GM21825 (cell line): ENCODE results near the gene ZIC5.

Experiments
- ATAC-seq: cut with Tn5 transposase; IDR thresholded peaks from one replicate; pipeline ENCODE4 v1.9.1; 2021; ENCODE audit warnings: mild to moderate bottlenecking, moderate library complexity; ENCODE audit not compliant: unreplicated experiment

ZIC5 gene

DNA sequence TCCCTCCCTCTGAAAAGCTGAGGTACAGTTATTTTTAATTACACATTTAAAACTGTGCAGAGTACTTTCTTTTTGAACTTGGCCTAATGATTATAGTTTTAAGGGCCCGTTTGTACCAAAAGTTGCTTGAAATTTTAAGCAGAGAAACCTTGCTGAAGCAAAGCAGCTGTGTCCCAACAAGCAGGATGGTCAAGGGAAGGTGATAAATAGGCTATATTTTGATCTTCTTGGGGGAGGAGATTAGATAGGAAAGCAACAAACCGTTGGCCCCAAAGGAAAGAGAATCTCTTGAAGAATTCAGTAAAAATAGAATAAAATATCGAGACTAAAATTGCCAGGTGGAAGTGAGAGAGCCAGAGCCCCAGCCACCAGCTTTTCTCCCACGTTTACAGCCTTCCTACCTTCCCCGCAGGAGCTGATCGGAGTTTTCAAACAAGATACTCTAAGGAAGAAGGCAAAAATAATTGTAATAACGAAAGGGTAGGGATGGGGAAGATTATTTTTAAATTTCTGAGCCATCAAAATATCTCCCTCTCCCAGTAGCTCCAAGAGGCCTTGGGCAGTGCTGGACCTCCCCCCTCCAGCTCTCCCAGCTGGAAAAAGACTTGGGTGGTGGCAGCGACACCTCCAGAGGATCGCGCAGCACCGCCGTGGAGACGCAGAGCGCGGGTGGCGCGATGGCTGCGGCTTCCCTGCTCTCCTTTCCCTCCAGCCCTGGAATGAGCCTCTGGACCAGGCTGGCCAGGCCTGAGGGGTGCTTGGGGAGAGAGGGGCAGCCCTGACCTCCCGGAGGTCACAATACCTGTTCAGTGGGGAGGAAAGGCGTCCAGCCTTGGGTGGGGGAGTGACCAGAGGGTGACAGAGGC lies 15.8 kb upstream of the ZIC5 start:
- ATAC-seq = no peak

DNA sequence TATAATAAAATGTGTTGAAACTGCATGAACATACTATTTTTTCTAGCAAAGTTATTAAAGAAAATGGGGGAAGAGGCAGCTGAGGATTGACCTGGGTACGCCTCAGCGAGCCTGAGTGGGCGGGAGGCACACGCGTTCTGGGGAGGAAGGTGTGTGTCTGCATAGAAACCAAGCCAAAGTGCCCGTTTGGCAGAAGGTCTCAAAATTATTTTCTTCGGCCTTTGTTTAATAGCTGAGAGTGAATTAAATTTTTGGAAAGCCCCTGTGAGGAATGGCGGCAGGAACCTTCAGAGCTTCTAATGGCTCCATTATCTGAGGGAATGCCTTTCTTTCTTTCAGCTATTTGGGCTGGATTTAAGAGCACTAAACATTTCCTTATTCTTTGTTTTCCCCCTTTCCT lies 15.2 kb upstream of the ZIC5 start:
- ATAC-seq = no peak

DNA sequence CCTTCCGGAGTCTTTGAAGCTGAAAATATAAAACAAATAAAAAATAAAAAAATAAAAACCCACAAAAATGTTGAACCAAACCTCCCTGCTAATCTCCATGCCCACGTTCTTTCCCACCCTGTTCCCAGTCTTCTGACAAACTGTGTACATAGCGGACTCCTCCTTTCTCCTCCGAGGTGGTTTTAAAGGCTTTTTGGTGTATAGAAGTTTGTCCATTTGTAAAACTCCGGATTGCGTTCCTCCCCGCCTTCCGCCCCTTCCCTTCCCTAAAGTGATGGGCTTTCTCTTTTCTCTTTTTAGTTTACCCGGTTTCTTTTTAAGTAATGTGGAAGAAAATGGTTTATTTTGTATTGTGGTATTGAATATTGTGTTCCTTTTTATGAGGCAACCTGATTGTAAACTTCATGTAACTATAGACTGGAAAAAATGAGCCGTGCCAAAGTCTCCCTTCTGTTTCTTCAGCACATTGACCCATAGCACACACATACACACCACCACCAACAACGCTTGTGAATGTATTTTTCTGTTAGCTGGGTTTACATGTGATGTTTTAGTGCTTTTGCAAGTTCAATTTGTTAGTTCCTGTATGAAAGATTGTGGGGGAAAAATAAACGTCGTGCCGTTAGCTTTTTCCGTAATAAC lies 14.4 kb upstream of the ZIC5 start:
- no peak for ATAC-seq

GRCh38 chr13:99985241-99985874 lies 13.8 kb upstream of the ZIC5 start:
- no peak for ATAC-seq

DNA sequence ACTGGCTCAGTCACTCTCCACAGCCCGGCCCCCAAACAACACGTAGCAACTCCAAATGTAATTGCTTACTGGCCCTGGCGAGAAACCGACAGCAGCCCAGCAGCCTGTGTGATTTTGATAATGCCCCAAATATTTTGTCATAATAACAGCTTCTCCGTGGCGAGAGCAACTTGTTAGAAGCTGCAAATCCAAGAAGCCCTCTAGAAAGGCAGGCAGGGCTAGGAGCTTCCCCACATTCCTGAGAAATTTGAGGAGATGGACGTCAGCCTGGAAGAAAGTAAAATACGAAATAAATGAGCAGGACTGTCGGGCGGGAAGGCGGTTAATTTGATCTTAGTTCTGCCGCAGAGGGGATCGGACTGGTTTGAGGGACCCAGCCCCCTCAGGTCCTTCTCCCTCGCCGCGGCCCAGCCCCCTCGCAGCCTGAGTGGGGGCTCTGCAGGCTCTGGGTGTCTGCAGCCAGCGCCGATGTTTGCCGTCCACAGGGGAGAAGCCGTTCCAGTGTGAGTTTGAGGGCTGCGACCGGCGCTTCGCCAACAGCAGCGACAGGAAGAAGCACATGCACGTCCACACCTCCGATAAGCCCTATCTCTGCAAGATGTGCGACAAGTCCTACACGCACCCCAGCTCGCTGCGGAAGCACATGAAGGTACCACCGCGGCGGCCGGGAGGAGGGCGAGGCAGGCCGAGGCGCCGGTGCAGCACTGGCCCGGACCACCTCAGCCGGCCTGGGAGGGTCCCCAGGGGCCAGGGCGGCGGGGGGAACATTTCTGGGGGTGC lies 13.1 kb upstream of the ZIC5 start:
- no peak for ATAC-seq

DNA sequence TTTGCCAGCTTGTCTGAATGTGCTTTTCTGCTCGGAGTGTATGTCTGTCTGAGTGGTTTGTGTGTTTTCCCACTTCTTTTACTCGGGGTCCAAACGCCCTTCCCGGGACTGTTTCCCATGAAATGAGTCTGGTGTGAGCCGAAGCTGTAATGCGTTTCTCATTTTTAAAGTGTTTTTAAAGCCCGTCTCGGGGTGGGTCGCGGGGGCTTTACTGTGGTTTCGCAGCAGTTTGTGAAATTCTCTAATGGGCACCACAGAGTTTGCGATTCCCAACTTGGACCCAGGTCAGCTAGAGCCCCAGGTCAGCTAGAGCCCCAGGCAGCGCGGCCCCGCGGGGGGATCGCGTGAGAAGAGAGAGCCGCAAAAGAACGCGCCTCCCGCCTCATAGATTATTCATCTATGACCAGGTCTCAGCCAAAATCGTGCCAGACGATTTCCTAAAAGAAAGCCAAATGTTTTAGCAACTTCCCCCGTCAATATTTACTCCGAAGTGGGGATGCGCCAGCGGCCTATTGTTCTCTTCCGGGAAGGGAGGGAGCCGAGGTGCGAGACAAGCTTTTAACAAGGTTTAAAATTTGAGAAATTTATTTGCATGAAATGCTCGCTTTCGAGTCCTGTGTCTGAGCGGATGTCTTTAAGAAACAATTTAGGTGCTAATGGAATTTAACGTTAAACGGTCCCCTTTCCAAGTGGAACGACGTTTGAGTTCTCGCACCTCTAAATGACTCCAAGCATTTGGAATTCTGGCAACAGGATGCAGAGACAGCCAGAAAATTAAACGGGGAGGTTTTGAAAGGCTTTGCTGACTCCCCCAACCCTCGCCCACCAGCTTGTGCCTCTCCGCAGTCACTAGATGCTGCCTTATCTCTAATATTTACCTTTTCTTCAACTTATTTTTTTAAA lies 12.2 kb upstream of the ZIC5 start:
- no peak for ATAC-seq

DNA sequence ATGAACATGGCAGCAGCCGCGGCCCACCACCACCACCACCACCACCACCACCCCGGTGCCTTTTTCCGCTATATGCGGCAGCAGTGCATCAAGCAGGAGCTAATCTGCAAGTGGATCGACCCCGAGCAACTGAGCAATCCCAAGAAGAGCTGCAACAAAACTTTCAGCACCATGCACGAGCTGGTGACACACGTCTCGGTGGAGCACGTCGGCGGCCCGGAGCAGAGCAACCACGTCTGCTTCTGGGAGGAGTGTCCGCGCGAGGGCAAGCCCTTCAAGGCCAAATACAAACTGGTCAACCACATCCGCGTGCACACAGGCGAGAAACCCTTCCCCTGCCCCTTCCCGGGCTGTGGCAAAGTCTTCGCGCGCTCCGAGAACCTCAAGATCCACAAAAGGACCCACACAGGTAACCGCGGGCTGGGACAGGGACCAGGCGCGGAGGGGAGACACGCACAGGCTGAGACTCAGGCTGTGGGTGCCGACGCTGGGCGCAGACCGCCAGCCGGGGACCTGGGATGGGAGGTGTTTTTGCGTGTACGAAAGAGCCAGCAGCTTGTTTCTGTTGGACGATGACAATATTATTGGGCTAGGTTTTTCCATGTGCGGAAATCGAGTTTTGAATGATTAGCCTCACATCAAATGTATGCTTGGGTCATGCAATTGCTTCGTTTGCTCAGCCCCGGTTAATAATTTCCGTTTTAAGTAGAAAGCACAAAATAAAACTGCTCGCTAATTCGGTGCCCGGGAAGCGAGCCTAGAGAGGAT lies 11.3 kb upstream of the ZIC5 start:
- ATAC-seq = no peak

GRCh38 chr13:99982036-99982730 lies 10.6 kb upstream of the ZIC5 start:
- no peak for ATAC-seq

GRCh38 chr13:99981735-99982035 lies 10.1 kb upstream of the ZIC5 start, which contains the start of gene ZIC2:
Gene ZIC2 (plus strand): TSS chr13:99981784. CDS start chr13:99982065, 281 bp downstream.
- no peak for ATAC-seq

DNA sequence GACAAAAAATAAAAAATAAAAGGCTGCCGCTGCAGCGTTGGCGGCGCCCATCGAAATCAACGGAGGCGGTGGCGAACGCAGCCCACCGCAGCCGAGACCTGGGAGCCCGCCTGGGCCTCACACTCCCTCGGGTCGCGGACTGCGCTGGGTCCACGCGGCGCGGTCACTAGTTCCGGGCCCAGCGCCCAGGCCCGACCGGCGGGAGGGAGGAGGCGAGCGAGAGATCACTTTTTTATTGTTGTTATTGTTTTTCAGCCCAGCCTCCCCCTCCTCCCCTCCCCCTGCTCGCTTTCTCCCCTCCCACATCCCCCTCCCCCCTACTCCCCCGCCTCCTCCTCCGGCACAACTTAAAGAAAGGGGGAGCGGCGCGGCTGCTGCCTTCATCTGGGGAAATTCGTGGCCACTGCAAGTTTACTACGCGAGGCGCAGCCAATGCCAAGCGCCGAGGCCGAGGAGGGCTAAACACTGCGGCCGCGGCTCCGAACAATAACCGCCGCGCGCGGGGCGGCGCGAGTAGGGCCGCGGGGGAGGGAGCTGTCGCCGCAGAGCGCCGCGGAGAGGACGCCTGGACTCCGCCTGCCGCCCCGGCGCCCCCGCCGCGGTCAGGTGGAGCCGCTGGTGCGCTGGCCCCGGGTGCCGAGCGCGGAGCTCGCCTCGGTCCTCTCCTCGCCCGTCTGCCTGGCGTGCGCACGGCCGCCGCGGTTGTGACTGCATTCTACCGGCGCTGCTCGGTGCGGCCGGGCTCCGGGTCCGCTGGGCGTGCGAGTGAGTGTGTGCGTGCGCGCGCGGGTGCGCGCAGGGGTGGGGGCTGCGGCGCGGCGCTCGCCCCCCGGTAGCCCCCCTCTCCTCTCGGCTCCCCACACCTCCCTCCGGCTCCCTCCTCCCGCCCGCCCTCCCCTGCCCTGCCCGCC lies 9.5 kb upstream of the ZIC5 start:
- no peak for ATAC-seq

GRCh38 chr13:99980201-99980823 lies 8.7 kb upstream of the ZIC5 start:
- ATAC-seq = peak; percentile 49

DNA sequence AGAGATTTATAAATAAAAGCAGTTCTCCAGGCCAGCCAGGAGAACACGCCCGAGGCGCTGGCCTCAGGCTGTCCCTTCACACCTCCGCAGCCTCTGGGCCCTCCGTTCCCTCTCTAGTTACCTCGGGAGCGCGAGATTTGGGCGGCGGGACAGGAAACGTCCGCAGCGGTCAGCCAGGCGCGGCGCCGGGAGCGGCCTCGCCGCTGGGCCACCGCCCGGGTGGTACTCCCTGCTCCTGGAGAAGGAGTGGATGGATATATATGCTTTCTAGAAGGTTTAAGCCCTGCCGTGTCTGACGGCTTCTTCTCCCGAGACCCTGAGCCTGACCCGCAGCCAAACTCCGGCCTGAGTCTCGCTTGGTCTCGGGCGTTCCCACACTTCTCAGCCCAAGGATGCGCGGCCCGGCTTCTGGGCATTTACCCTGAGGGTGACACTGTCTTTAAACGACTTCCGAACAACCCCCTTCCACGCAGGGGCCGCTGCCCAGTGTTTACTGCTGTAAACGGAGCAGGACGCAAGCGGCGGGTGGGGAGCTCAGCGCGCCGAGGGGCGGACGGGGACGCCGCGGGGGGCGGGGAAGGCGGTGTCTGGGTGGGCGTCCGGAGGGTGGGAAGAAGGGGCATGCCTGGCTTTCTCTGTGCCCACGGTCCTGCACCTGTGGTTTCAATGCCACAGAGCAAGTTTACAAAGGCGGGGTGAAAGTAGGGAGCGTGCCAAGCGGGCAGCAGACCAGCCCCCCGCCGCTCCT lies 8.1 kb upstream of the ZIC5 start:
- ATAC-seq = no peak

DNA sequence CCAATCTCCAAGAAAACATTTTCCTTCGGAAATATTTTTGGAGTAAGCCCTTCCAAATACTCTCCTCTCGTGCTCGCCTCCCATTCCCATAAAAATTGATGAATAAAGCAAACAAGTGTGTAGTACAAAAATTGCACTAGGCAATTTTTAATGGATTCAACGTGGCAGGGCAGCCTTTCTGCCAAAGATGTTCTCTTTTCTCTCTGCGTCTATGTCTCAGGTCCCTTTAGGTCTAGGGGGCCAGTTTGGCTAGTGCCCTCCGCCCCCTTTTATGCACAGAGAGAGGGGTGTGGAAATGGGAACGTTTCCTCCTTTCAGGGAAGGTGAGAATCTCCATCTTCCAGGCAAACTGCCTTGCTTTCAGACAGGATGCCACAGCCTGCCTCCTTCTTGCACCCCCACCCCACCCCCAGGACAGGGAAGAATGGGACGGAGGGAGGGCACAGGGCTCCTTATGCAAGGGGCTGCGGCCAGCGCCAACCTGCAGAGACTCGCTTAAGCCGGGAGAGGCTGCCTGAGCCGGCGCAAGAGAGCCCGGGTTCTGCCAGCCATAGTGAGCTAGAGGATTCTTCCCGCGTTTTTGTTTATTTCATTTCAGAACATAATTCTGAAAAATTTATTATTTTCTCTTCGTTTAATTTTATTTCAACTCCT lies 7.4 kb upstream of the ZIC5 start:
- ATAC-seq = no peak

DNA sequence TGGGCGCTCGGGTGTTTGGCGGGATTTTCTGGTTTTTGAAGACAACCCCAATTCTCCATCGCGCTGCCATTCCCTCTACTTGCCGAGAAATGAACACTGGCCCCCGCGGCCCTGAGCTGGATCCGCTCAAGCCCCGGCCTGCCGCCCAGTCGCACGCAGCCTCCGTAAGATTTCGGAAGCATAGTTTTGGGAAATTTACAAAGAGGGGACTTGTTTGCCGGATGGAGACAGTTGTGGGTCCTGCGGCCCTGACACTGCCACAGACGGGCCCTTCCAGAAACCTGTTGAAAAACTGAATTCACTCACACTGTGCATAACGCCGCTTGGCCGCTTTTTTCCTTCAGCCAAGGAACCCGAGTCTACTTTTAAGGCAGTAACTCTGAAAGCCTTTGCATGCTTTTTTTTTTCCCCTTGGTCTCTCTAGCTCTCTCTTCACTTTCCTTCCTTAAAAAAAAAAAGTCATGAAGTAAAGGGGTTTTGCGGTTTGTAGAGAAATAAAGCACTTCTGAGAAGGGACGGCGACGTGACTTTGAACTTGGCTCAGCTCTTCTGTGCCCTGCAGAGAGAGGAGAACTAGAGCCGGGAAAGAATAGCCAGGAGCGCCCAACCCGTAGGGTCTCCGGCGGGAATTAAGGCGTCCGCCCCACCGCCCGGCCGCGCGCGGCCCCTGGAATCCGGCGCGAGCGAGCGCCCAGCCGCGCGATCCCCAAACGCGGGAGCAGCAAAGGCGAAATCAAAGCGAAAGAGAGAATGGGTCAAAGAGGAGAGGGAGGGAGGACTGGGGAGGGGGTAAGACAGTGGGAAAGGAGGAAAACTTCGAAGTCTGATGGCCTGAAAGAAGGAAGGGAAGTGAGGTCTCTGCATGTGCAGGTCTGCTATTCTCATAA lies 6.6 kb upstream of the ZIC5 start:
- no peak for ATAC-seq

- no peak for ATAC-seq
These were observed 5.9 kb upstream of the ZIC5 start for GRCh38 chr13:99977334-99977911.
